NB4 (cell line): ENCODE results near the gene MSANTD4.

ENCODE experiments used
- CTCF ChIP-seq: IDR thresholded peaks from one replicate; pipeline ENCODE4 v1.5.1; 2012; ENCODE audit warnings: low read depth, low read length
- MYC ChIP-seq: IDR thresholded peaks from 2 replicates; pipeline ENCODE4 v1.6.1; 2011; ENCODE audit warnings: low read depth, low read length
- POLR2A ChIP-seq: IDR thresholded peaks from 2 replicates; pipeline ENCODE4 v1.6.1; 2011; ENCODE audit warnings: mild to moderate bottlenecking; ENCODE audit not compliant: insufficient read length; ENCODE audit errors: extremely low read depth
- TF ChIP-seq, protein P1 (sequence below): IDR thresholded peaks from 2 replicates; pipeline ENCODE4 v1.6.1; 2011; ENCODE audit warnings: low read depth, low read length

- TF ChIP-seq CTCF: no peak
- no peak for TF ChIP-seq POLR2A
- TF ChIP-seq, protein P1, sequence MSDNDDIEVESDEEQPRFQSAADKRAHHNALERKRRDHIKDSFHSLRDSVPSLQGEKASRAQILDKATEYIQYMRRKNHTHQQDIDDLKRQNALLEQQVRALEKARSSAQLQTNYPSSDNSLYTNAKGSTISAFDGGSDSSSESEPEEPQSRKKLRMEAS: no peak; the same call in 1 of the 2 replicates
- TF ChIP-seq MYC: peak; percentile 6; the same call in 1 of the 2 replicates
Observed at GRCh38 chr11:106021181-106021966, 666 bp downstream of the MSANTD4 start.
